HEK293 (cell line): Measurements from ENCODE around the gene BBIP1.
A peak's percentile ranks its signal among the peaks of the same experiment; 100 is the strongest.

Experiments used
- BCL11B ChIP-seq: fragments of 450-650 bp; formaldehyde crosslinking; IDR thresholded peaks from 2 replicates; pipeline ENCODE4 v1.5.1; 2016; ENCODE audit warnings: low read depth, missing biosample characterization, missing genetic modification characterization
- GLI2 ChIP-seq: fragments of 450-650 bp; formaldehyde crosslinking; IDR thresholded peaks from 2 replicates; pipeline ENCODE4; 2017; ENCODE audit warnings: missing biosample characterization, missing genetic modification characterization, low read depth, borderline replicate concordance
- GLIS2 ChIP-seq: fragments of 450-650 bp; formaldehyde crosslinking; IDR thresholded peaks from 2 replicates; pipeline ENCODE4 v1.5.1; 2016; ENCODE audit warnings: missing biosample characterization, missing genetic modification characterization
- MYNN ChIP-seq: fragments of 450-650 bp; formaldehyde crosslinking; IDR thresholded peaks from 2 replicates; pipeline ENCODE4 v1.5.1; 2016; ENCODE audit warnings: missing biosample characterization, missing genetic modification characterization, borderline replicate concordance
- MZF1 ChIP-seq: fragments of 450-650 bp; formaldehyde crosslinking; IDR thresholded peaks from 2 replicates; pipeline ENCODE4 v1.5.1; 2017; ENCODE audit warnings: missing biosample characterization, missing genetic modification characterization, borderline replicate concordance
- OSR2 ChIP-seq: fragments of 450-650 bp; formaldehyde crosslinking; IDR thresholded peaks from 2 replicates; pipeline ENCODE4 v1.5.1; 2016; ENCODE audit warnings: missing biosample characterization, missing genetic modification characterization
- SALL2 ChIP-seq: fragments of 450-650 bp; formaldehyde crosslinking; IDR thresholded peaks from 2 replicates; pipeline ENCODE4 v1.5.0; 2017; ENCODE audit warnings: missing biosample characterization, mild to moderate bottlenecking, missing genetic modification characterization, borderline replicate concordance
- SCRT2 ChIP-seq: fragments of 450-650 bp; formaldehyde crosslinking; IDR thresholded peaks from 2 replicates; pipeline ENCODE4 v1.5.1; 2016; ENCODE audit warnings: missing biosample characterization, missing genetic modification characterization
- SETDB1 ChIP-seq: IDR thresholded peaks from one replicate; pipeline ENCODE4 v1.6.1; 2017; ENCODE audit warnings: mild to moderate bottlenecking, low read length, moderate library complexity, mixed read lengths; ENCODE audit not compliant: insufficient read length
- SP7 ChIP-seq: fragments of 450-650 bp; formaldehyde crosslinking; IDR thresholded peaks from 2 replicates; pipeline ENCODE4 v1.5.1; 2016; ENCODE audit warnings: missing biosample characterization, missing genetic modification characterization
- ZBTB20 ChIP-seq: fragments of 450-650 bp; formaldehyde crosslinking; IDR thresholded peaks from 2 replicates; pipeline ENCODE4 v1.5.1; 2016; ENCODE audit warnings: missing biosample characterization, missing genetic modification characterization
- ZBTB48 ChIP-seq: fragments of 450-650 bp; formaldehyde crosslinking; IDR thresholded peaks from 2 replicates; pipeline ENCODE4 v1.5.1; 2016; ENCODE audit warnings: missing biosample characterization, missing genetic modification characterization
- ZBTB7A ChIP-seq: fragments of 450-650 bp; formaldehyde crosslinking; IDR thresholded peaks from 2 replicates; pipeline ENCODE4 v1.5.1; 2016; ENCODE audit warnings: low read depth, missing biosample characterization, missing genetic modification characterization
- ZFP3 ChIP-seq: fragments of 450-650 bp; formaldehyde crosslinking; IDR thresholded peaks from 2 replicates; pipeline ENCODE4 v1.5.1; 2016; ENCODE audit warnings: low read depth, missing biosample characterization, missing genetic modification characterization
- ZFP41 ChIP-seq: fragments of 450-650 bp; formaldehyde crosslinking; IDR thresholded peaks from 2 replicates; pipeline ENCODE4 v1.5.1; 2016; ENCODE audit warnings: missing biosample characterization, missing genetic modification characterization, borderline replicate concordance
- ZFP69B ChIP-seq: fragments of 450-650 bp; formaldehyde crosslinking; IDR thresholded peaks from 2 replicates; pipeline ENCODE4 v1.5.1; 2016; ENCODE audit warnings: missing biosample characterization, missing genetic modification characterization
- ZNF146 ChIP-seq: fragments of 450-650 bp; formaldehyde crosslinking; IDR thresholded peaks from 2 replicates; pipeline ENCODE4 v1.5.1; 2016; ENCODE audit warnings: missing biosample characterization, missing genetic modification characterization
- ZNF221 ChIP-seq: fragments of 450-650 bp; formaldehyde crosslinking; IDR thresholded peaks from 2 replicates; pipeline ENCODE4 v1.5.1; 2017; ENCODE audit warnings: missing biosample characterization, missing genetic modification characterization, borderline replicate concordance
- ZNF311 ChIP-seq: fragments of 450-650 bp; formaldehyde crosslinking; IDR thresholded peaks from 2 replicates; pipeline ENCODE4 v1.5.1; 2017; ENCODE audit warnings: missing biosample characterization, missing genetic modification characterization, borderline replicate concordance
- ZNF350 ChIP-seq: fragments of 450-650 bp; formaldehyde crosslinking; IDR thresholded peaks from 2 replicates; pipeline ENCODE4 v1.5.0; 2017; ENCODE audit warnings: missing biosample characterization, mild to moderate bottlenecking, missing genetic modification characterization
- ZNF37A ChIP-seq: fragments of 450-650 bp; IDR thresholded peaks from 2 replicates; pipeline ENCODE4 v1.5.1; 2018; ENCODE audit warnings: missing biosample characterization, missing genetic modification characterization
- ZNF433 ChIP-seq: fragments of 450-650 bp; formaldehyde crosslinking; IDR thresholded peaks from 2 replicates; pipeline ENCODE4 v1.5.1; 2016; ENCODE audit warnings: missing biosample characterization, missing genetic modification characterization, low read depth
- ZNF514 ChIP-seq: fragments of 450-650 bp; formaldehyde crosslinking; IDR thresholded peaks from 2 replicates; pipeline ENCODE4 v1.5.1; 2016; ENCODE audit warnings: missing biosample characterization, missing genetic modification characterization
- ZNF585B ChIP-seq: fragments of 450-650 bp; formaldehyde crosslinking; IDR thresholded peaks from 2 replicates; pipeline ENCODE4 v1.5.1; 2016; ENCODE audit warnings: missing biosample characterization, missing genetic modification characterization
- ZNF677 ChIP-seq: fragments of 450-650 bp; IDR thresholded peaks from 2 replicates; pipeline ENCODE4 v1.5.0; 2018; ENCODE audit warnings: missing biosample characterization, mild to moderate bottlenecking, missing genetic modification characterization, moderate library complexity
- ZNF707 ChIP-seq: fragments of 450-650 bp; formaldehyde crosslinking; IDR thresholded peaks from 2 replicates; pipeline ENCODE4 v1.5.1; 2016; ENCODE audit warnings: missing biosample characterization, missing genetic modification characterization
- TF ChIP-seq, protein P1 (sequence below): fragments of 450-650 bp; formaldehyde crosslinking; IDR thresholded peaks from 2 replicates; pipeline ENCODE4 v1.5.1; 2016; ENCODE audit warnings: missing biosample characterization, missing genetic modification characterization
- TF ChIP-seq, protein P2 (sequence below): fragments of 450-650 bp; formaldehyde crosslinking; IDR thresholded peaks from 2 replicates; pipeline ENCODE4 v1.5.1; 2017; ENCODE audit warnings: missing biosample characterization, missing genetic modification characterization
- TF ChIP-seq, protein P3 (sequence below): fragments of 450-650 bp; formaldehyde crosslinking; IDR thresholded peaks from 2 replicates; pipeline ENCODE4 v1.5.1; 2016; ENCODE audit warnings: missing biosample characterization, missing genetic modification characterization
- TF ChIP-seq, protein P4 (sequence below): fragments of 450-650 bp; formaldehyde crosslinking; conservative IDR thresholded peaks from 2 replicates; pipeline ENCODE4 v1.5.1; 2016; ENCODE audit warnings: low read depth, missing biosample characterization, missing genetic modification characterization

The BBIP1 gene

DNA sequence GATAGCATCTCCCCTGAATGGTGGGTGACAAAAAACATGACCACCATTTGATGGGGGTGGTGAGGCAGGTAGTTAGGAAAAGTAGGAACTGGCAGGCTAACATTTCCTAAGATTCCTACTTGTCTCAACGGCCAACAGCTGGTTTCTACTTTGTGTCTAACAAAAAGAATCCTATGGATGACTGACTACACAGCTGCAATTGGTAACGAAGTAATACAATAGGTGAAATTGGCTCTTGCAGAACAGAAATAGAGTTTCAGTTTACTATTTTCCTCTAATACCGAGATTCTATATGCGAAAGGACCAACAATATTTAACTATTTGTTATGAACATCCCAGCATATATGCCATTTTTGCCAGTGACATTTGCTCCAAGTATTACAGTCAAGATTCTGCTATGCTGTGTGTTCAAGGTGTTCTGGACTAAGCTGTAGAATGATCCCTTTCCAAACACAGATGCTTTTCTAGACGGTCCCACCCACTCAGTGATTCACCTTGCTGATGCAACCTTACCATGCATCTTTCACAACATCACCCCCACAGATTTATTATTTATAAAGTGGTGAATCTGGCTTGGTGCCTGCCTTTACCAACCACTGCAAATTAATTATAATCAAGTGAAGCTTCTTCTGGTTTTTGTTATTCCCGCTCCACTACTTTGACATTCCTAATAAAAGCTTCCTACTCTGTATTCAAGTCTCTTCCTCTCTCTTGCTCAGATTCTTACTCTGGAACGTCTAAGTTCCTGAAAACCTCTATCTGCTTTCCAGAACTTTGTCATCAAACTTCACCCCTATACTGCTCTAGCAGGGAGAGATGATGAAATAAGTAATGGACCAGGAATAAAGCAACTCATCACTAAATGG is 16.8 kb downstream of the BBIP1 start (continued):
- TF ChIP-seq GLI2 (tag by site-specific recombination) (no peak), MZF1 (tag by site-specific recombination) (no peak), ZNF514 (no peak), ZBTB7A (no peak), BCL11B (tag by site-specific recombination) (no peak), SALL2 (tag by site-specific recombination) (no peak), ZBTB20 (no peak), ZFP3 (tag by site-specific recombination) (no peak), ZFP41 (tag by site-specific recombination) (no peak), ZNF221 (tag by site-specific recombination) (no peak), ZNF677 (no peak), SCRT2 (tag by site-specific recombination) (no peak), ZNF707 (tag by site-specific recombination) (no peak), ZNF146 (tag by site-specific recombination) (no peak), SP7 (tag by site-specific recombination) (peak; percentile 10; the same call in 1 of the 2 replicates), ZFP69B (tag by site-specific recombination) (peak; percentile 61), ZNF433 (no peak), GLIS2 (tag by site-specific recombination) (no peak), ZNF37A (no peak), SETDB1 (no peak), OSR2 (tag by site-specific recombination) (no peak), ZNF585B (tag by site-specific recombination) (no peak), ZNF311 (tag by site-specific recombination) (no peak), MYNN (tag by site-specific recombination) (no peak), ZBTB48 (tag by site-specific recombination) (no peak), ZNF350 (tag by site-specific recombination) (no peak)
- TF ChIP-seq, protein P1, sequence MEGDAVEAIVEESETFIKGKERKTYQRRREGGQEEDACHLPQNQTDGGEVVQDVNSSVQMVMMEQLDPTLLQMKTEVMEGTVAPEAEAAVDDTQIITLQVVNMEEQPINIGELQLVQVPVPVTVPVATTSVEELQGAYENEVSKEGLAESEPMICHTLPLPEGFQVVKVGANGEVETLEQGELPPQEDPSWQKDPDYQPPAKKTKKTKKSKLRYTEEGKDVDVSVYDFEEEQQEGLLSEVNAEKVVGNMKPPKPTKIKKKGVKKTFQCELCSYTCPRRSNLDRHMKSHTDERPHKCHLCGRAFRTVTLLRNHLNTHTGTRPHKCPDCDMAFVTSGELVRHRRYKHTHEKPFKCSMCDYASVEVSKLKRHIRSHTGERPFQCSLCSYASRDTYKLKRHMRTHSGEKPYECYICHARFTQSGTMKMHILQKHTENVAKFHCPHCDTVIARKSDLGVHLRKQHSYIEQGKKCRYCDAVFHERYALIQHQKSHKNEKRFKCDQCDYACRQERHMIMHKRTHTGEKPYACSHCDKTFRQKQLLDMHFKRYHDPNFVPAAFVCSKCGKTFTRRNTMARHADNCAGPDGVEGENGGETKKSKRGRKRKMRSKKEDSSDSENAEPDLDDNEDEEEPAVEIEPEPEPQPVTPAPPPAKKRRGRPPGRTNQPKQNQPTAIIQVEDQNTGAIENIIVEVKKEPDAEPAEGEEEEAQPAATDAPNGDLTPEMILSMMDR (tag by site-specific recombination), result no peak
- TF ChIP-seq, protein P2, sequence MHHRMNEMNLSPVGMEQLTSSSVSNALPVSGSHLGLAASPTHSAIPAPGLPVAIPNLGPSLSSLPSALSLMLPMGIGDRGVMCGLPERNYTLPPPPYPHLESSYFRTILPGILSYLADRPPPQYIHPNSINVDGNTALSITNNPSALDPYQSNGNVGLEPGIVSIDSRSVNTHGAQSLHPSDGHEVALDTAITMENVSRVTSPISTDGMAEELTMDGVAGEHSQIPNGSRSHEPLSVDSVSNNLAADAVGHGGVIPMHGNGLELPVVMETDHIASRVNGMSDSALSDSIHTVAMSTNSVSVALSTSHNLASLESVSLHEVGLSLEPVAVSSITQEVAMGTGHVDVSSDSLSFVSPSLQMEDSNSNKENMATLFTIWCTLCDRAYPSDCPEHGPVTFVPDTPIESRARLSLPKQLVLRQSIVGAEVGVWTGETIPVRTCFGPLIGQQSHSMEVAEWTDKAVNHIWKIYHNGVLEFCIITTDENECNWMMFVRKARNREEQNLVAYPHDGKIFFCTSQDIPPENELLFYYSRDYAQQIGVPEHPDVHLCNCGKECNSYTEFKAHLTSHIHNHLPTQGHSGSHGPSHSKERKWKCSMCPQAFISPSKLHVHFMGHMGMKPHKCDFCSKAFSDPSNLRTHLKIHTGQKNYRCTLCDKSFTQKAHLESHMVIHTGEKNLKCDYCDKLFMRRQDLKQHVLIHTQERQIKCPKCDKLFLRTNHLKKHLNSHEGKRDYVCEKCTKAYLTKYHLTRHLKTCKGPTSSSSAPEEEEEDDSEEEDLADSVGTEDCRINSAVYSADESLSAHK, result no peak
- TF ChIP-seq, protein P3, sequence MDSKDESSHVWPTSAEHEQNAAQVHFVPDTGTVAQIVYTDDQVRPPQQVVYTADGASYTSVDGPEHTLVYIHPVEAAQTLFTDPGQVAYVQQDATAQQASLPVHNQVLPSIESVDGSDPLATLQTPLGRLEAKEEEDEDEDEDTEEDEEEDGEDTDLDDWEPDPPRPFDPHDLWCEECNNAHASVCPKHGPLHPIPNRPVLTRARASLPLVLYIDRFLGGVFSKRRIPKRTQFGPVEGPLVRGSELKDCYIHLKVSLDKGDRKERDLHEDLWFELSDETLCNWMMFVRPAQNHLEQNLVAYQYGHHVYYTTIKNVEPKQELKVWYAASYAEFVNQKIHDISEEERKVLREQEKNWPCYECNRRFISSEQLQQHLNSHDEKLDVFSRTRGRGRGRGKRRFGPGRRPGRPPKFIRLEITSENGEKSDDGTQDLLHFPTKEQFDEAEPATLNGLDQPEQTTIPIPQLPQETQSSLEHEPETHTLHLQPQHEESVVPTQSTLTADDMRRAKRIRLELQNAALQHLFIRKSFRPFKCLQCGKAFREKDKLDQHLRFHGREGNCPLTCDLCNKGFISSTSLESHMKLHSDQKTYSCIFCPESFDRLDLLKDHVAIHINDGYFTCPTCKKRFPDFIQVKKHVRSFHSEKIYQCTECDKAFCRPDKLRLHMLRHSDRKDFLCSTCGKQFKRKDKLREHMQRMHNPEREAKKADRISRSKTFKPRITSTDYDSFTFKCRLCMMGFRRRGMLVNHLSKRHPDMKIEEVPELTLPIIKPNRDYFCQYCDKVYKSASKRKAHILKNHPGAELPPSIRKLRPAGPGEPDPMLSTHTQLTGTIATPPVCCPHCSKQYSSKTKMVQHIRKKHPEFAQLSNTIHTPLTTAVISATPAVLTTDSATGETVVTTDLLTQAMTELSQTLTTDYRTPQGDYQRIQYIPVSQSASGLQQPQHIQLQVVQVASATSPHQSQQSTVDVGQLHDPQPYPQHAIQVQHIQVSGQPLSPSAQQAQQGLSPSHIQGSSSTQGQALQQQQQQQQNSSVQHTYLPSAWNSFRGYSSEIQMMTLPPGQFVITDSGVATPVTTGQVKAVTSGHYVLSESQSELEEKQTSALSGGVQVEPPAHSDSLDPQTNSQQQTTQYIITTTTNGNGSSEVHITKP (tag by site-specific recombination), result no peak
- TF ChIP-seq, protein P4, sequence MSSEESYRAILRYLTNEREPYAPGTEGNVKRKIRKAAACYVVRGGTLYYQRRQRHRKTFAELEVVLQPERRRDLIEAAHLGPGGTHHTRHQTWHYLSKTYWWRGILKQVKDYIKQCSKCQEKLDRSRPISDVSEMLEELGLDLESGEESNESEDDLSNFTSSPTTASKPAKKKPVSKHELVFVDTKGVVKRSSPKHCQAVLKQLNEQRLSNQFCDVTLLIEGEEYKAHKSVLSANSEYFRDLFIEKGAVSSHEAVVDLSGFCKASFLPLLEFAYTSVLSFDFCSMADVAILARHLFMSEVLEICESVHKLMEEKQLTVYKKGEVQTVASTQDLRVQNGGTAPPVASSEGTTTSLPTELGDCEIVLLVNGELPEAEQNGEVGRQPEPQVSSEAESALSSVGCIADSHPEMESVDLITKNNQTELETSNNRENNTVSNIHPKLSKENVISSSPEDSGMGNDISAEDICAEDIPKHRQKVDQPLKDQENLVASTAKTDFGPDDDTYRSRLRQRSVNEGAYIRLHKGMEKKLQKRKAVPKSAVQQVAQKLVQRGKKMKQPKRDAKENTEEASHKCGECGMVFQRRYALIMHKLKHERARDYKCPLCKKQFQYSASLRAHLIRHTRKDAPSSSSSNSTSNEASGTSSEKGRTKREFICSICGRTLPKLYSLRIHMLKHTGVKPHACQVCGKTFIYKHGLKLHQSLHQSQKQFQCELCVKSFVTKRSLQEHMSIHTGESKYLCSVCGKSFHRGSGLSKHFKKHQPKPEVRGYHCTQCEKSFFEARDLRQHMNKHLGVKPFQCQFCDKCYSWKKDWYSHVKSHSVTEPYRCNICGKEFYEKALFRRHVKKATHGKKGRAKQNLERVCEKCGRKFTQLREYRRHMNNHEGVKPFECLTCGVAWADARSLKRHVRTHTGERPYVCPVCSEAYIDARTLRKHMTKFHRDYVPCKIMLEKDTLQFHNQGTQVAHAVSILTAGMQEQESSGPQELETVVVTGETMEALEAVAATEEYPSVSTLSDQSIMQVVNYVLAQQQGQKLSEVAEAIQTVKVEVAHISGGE, result no peak
